Measurements from ENCODE around the gene LOXL4.

- peak; percentile 79 to 92 (median 86) for TF ChIP-seq CTCF (IDR thresholded peaks at IDR 0.05)
- no peak for TF ChIP-seq POLR2A (IDR thresholded peaks at IDR 0.05)
Observed at GRCh38 chr10:98309366-98310355, 41.7 kb upstream of the LOXL4 start.

Data from uterus (tissue), 2 donors.